B cell (primary cell): Measurements from ENCODE around the gene GPR152. TPM values are rescaled to one million over a fixed set of nuclear protein-coding genes. Genes with fewer than 3 reads are reported as not detected.

Experiments used
- ATAC-seq: fragments of 200-7000 bp; cut with Tn5 transposase; one replicate; pipeline ENCODE4 v1.10.0; 2021; ENCODE audit warnings: low read depth, mild to moderate bottlenecking, moderate number of reproducible peaks, moderate library complexity
- CTCF ChIA-PET: fragments of 350-600 bp; sonication (Branson Sonifier 250); formaldehyde crosslinking; loops from one replicate; lab custom pipeline; 2021; ENCODE audit warnings: antibody characterized with exemption, inconsistent platforms; lab: Charles Lee
- POLR2A ChIA-PET: fragments of 350-600 bp; sonication (Branson Sonifier 250); formaldehyde crosslinking; loops from one replicate; lab custom pipeline; 2021; ENCODE audit warnings: antibody characterized with exemption; lab: Charles Lee
- DNase-seq: peaks from one replicate; pipeline ENCODE4 v3.0.0; 2013
- H2AFZ ChIP-seq: 2 replicates; pipeline ENCODE4 v1.6.1; 2012; ENCODE audit warnings: mild to moderate bottlenecking, low read depth, low read length; ENCODE audit not compliant: insufficient read depth, poor library complexity, severe bottlenecking
- H3K27ac ChIP-seq, 2 donors: 1 replicate in 1 of 2; 2 replicates in 1 of 2; pipeline ENCODE4 v1.5.1; 2012 to 2013; ENCODE audit warnings: low read length in 2 of 2, mild to moderate bottlenecking in 2 of 2, moderate library complexity in 1 of 2
- H3K27me3 ChIP-seq, 4 experiments: fragments of 200-600 bp in 1 of 4; sonication (generic) in 1 of 4; replicated peaks in 1 of 4; 1 replicate in 2 of 4; 2 replicates in 2 of 4; pipeline versions ENCODE4 v1.6.1 to v1.7.0; 2013 to 2016; ENCODE audit warnings: low read length in 3 of 4, mild to moderate bottlenecking in 2 of 4, mixed read lengths in 1 of 4, moderate library complexity in 1 of 4; ENCODE audit not compliant: insufficient read depth in 4 of 4, control insufficient read depth in 3 of 4; ENCODE audit errors: control extremely low read depth in 1 of 4
- H3K36me3 ChIP-seq, 2 experiments: replicated peaks in 1 of 2; 1 replicate in 1 of 2; 2 replicates in 1 of 2; pipeline versions ENCODE4 v1.6.1 to v1.7.1; 2013; ENCODE audit warnings: low read length in 1 of 2; ENCODE audit not compliant: insufficient read depth in 2 of 2, control insufficient read depth in 1 of 2; ENCODE audit errors: control extremely low read depth in 1 of 2, extremely low read depth in 1 of 2
- H3K4me1 ChIP-seq, 2 donors: fragments of 200-600 bp in 1 of 2; sonication (generic) in 1 of 2; 1 replicate in 1 of 2; 2 replicates in 1 of 2; pipeline versions ENCODE4 v1.5.1 to v1.6.1; 2013 to 2017; ENCODE audit warnings: low read length in 2 of 2; ENCODE audit not compliant: control insufficient read depth in 2 of 2, insufficient read depth in 2 of 2
- H3K4me2 ChIP-seq: replicated peaks from 2 replicates; pipeline ENCODE3; 2012; ENCODE audit warnings: mild to moderate bottlenecking, low read depth, low read length; ENCODE audit not compliant: poor library complexity, severe bottlenecking
- H3K4me3 ChIP-seq, 5 experiments: fragments of 200-600 bp in 1 of 5; sonication (generic) in 1 of 5; 1 replicate in 3 of 5; 2 replicates in 2 of 5; pipeline versions ENCODE4 v1.5.1 to v1.7.0; 2011 to 2016; ENCODE audit warnings: low read length in 4 of 5, mild to moderate bottlenecking in 4 of 5, low read depth in 2 of 5, control low read depth in 1 of 5, moderate library complexity in 1 of 5; ENCODE audit not compliant: insufficient read depth in 1 of 5; ENCODE audit errors: control extremely low read depth in 1 of 5, extremely low read depth in 1 of 5
- H3K79me2 ChIP-seq: fragments of 200-600 bp; sonication (generic); one replicate; pipeline ENCODE4 v1.6.0; 2016; ENCODE audit warnings: low read length; ENCODE audit not compliant: control insufficient read depth, insufficient read depth
- H3K9ac ChIP-seq: fragments of 200-600 bp; sonication (generic); 2 replicates; pipeline ENCODE4 v1.6.1; 2017; ENCODE audit warnings: mild to moderate bottlenecking, low read length, moderate library complexity
- H3K9me3 ChIP-seq, 3 donors: one replicate each; pipeline versions ENCODE4 v1.6.1 to v1.7.1; 2013; ENCODE audit warnings: low read length in 2 of 3; ENCODE audit not compliant: control insufficient read depth in 2 of 3, insufficient read depth in 1 of 3; ENCODE audit errors: control extremely low read depth in 1 of 3
- H4K20me1 ChIP-seq: 2 replicates; pipeline ENCODE4 v1.6.0; 2012; ENCODE audit warnings: mild to moderate bottlenecking, low read length; ENCODE audit not compliant: insufficient read depth, control insufficient read depth, poor library complexity, severe bottlenecking
- H3K27ac Mint-ChIP-seq: one replicate; pipeline ENCODE4 v1.8.0; 2021; ENCODE audit warnings: mixed read lengths
- H3K27me3 Mint-ChIP-seq: one replicate; pipeline ENCODE4 v1.8.0; 2021; ENCODE audit warnings: mixed read lengths
- H3K4me1 Mint-ChIP-seq: one replicate; pipeline ENCODE4 v1.8.0; 2021; ENCODE audit warnings: mixed read lengths
- H3K4me3 Mint-ChIP-seq: one replicate; pipeline ENCODE4 v1.8.0; 2021; ENCODE audit warnings: mixed read lengths
- H3K9me3 Mint-ChIP-seq: one replicate; pipeline ENCODE4 v1.8.0; 2022; ENCODE audit warnings: mixed read lengths; ENCODE audit not compliant: insufficient read depth
- EZH2 ChIP-seq: IDR thresholded peaks from 2 replicates; pipeline ENCODE4 v1.6.1; 2012; ENCODE audit warnings: borderline replicate concordance, low read depth, mild to moderate bottlenecking, moderate library complexity, low read length; ENCODE audit not compliant: insufficient read depth, poor library complexity, severe bottlenecking
- WGBS: methylation state at CpG from one replicate; pipeline ENCODE4 v1.1.5; 2013; ENCODE audit warnings: missing lambda C conversion rate; ENCODE audit not compliant: insufficient coverage; 5-methylcytosine and 5-hydroxymethylcytosine counted together
- intact Hi-C: fragments of 100-400 bp; cut with micrococcal nuclease; formaldehyde crosslinking; loops from one replicate; pipeline ENCODE4 v1.10.0; 2022
- polyA plus RNA-seq: library from polyadenylated mRNA; depleted of rRNA; stranded (reverse); fragments of >200 nt; gene quantifications from 2 replicates; pipeline ENCODE4 v1.2.3, GENCODE V29; 2012
- total RNA-seq, 2 donors: library from RNA; stranded (reverse); fragments of 120-200 nt in 1 of 2; gene quantifications; 1 replicate in 1 of 2; 2 replicates in 1 of 2; pipeline versions ENCODE4 v1.2.3 to v1.2.4, GENCODE V29; 2013 to 2022
- TF ChIP-seq, protein P1 (sequence below): fragments of 200-600 bp; IDR thresholded peaks from one replicate; pipeline ENCODE4 v1.8.0; 2022; ENCODE audit warnings: antibody characterized with exemption, mild to moderate bottlenecking

The GPR152 gene
- total and polyA plus RNA-seq, 2 donors (not counting 1 experiment from before 2014, with no cell fraction given) = 0.24 TPM; not detected in 1

- Mint-ChIP-seq H3K4me1 (peaks cover 50% of the 10 kb centered on the region), H3K27me3 (no peaks in the 10 kb centered on the region), H3K4me3 (no peak overlapping the region), H3K9me3 (no peaks in the 10 kb centered on the region), H3K27ac (peak overlapping the region; percentile 81)
- 88% methylated on average over 25 of the region's 25 CpGs for WGBS
- TF ChIP-seq, protein P1, sequence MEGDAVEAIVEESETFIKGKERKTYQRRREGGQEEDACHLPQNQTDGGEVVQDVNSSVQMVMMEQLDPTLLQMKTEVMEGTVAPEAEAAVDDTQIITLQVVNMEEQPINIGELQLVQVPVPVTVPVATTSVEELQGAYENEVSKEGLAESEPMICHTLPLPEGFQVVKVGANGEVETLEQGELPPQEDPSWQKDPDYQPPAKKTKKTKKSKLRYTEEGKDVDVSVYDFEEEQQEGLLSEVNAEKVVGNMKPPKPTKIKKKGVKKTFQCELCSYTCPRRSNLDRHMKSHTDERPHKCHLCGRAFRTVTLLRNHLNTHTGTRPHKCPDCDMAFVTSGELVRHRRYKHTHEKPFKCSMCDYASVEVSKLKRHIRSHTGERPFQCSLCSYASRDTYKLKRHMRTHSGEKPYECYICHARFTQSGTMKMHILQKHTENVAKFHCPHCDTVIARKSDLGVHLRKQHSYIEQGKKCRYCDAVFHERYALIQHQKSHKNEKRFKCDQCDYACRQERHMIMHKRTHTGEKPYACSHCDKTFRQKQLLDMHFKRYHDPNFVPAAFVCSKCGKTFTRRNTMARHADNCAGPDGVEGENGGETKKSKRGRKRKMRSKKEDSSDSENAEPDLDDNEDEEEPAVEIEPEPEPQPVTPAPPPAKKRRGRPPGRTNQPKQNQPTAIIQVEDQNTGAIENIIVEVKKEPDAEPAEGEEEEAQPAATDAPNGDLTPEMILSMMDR = no peak
- no peak for TF ChIP-seq EZH2
- no peaks in the 10 kb centered on the region for H3K9me3 ChIP-seq
- H3K4me3 ChIP-seq = no peak overlapping the region
- no peaks in the 10 kb centered on the region for H3K36me3 ChIP-seq
- H3K27me3 ChIP-seq = no peaks in the 10 kb centered on the region
- H3K79me2 ChIP-seq = peaks cover 60% of the 10 kb centered on the region
- DNase-seq (no peak), ATAC-seq (no peak)
- no peak overlapping the region for H3K9ac ChIP-seq
- H3K4me1 ChIP-seq = peaks cover 55 to 87% of the 10 kb centered on the region in 2 donors
- H3K27ac ChIP-seq = no peak overlapping the region
- intact Hi-C loops = no loop called here
- H3K4me2 ChIP-seq = peak overlapping the region; percentile 32
- ChIA-PET POLR2A (interaction anchor here (0.7 to 9.6 kb wide), 8 partner anchors 9 to 59 kb away, joined by 3 to 110 read pairs (median 4); partner anchors contain the start of genes PPP1CA, PTPRCAP, RAD9A and TMEM134), CTCF (interaction anchor here (1.2 to 1.5 kb wide), 2 partner anchors 13 to 33 kb away, joined by 3 to 4 read pairs; partner anchors contain the start of gene PTPRCAP)
- no peak overlapping the region for H2AFZ ChIP-seq
- H4K20me1 ChIP-seq = no peaks in the 10 kb centered on the region
Observed at GRCh38 chr11:67450796-67451657, 1.5 kb downstream of the GPR152 start.
